Activated T-helper 17 cell treated with anti-CD3 and anti-CD28 coated beads, Interleukin-2, amount 50 U/mL, for 72 hours (primary cell): ENCODE data around the gene AKT2. TPM values are rescaled to one million over a fixed set of nuclear protein-coding genes. Genes with fewer than 3 reads are reported as not detected.

ENCODE experiments used
- ATAC-seq: fragments of 150-1000 bp; cut with Tn5 transposase; replicated peaks from 2 replicates; pipeline ENCODE4 v1.10.0; 2021; ENCODE audit warnings: mild to moderate bottlenecking, moderate library complexity
- H3K27ac Mint-ChIP-seq: one replicate; pipeline ENCODE4 v1.8.0; 2022; ENCODE audit warnings: mixed read lengths
- H3K27me3 Mint-ChIP-seq: one replicate; pipeline ENCODE4 v1.8.0; 2022; ENCODE audit warnings: mixed read lengths
- H3K36me3 Mint-ChIP-seq: one replicate; pipeline ENCODE4 v1.8.0; 2022; ENCODE audit warnings: low read depth, mild to moderate bottlenecking, mixed read lengths
- H3K4me1 Mint-ChIP-seq: one replicate; pipeline ENCODE4 v1.8.0; 2022; ENCODE audit warnings: mixed read lengths
- H3K4me3 Mint-ChIP-seq: one replicate; pipeline ENCODE4 v1.8.0; 2022; ENCODE audit warnings: mild to moderate bottlenecking, mixed read lengths
- H3K9me3 Mint-ChIP-seq: one replicate; pipeline ENCODE4 v1.8.0; 2022; ENCODE audit warnings: mixed read lengths
- total RNA-seq, 2 donors: library from RNA; stranded (reverse); gene quantifications; one replicate each; pipeline ENCODE4 v1.2.3, GENCODE V29; 2022

AKT2 gene
- total RNA-seq, 2 donors from 2014 or later: 123 to 163 TPM

DNA sequence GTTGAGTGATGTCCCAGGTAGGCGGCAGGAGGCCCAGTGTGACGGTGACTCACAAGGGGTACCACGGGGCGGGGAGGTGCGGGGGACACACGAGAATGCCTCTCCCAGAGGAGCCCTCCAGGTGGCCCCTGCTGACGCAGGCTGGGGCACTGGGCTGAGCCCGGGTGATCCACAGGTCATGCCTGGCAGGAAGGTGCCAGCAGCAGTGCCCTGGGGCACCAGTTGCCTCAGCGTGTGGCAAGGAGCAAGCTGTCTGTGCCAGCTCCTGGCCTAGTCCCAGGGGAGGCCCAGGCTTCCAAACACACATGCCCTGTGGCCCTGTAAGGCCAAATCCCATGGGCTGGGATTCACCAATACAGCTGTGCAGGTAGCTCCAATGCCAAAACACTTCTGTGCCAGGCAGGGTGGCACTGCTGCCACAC lies 28.0 kb downstream of the AKT2 start:
- Mint-ChIP-seq H3K4me3 (no peak overlapping the region), H3K27me3 (no peaks in the 10 kb centered on the region), H3K27ac (peak overlapping the region; percentile 13), H3K4me1 (peaks cover 16% of the 10 kb centered on the region), H3K9me3 (no peaks in the 10 kb centered on the region), H3K36me3 (peaks cover 57% of the 10 kb centered on the region)
- no peak for ATAC-seq

DNA sequence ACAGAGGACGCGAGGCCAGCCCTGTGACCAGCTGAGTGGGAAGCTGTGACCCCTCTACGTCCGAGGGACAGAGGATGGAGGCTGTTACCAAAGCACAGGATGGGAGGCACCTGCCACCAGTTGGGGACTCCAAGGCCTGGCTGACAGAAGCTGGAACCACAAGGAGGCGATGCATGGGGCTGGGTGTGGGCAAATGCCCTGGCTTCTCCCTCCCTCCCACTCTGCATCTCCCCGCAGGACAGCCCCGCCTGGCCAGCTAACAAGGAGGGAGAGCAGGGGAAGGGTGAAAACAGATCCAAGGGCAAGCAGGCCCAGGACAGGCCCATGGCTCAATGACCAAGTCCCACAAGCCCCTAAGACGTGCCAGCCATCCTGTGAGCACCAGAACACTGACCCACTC lies 28.6 kb downstream of the AKT2 start:
- Mint-ChIP-seq H3K27ac (no peak overlapping the region), H3K36me3 (peaks cover 57% of the 10 kb centered on the region), H3K9me3 (no peaks in the 10 kb centered on the region), H3K4me3 (no peak overlapping the region), H3K4me1 (peaks cover 14% of the 10 kb centered on the region), H3K27me3 (no peaks in the 10 kb centered on the region)
- no peak for ATAC-seq

DNA sequence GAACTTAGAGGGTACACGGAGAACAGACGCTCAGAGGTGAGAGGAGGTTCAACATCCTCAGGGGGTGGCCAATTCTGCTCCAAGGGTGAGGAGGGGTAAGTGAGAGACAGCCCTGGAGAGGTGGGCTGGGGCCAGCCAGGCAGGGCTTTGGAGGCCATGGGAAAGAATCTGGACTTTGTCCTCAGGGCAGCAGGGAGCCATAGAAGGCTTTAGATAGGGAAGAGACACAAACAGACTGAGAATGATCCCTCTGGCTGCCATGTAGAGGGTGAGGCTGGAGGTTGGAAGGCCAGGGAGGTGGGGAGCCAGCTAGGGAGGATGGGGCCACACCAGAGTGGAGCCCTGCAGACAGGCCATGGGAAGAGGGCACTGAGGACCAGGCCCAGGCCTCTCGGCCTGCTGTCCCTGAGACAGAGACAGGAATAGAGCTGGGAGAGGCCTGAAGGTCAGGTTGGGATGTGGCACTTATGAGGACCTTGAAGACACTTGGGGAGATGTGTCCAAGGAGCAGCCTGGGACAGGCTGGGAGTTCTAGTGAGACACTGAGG lies 29.5 kb downstream of the AKT2 start:
- Mint-ChIP-seq H3K4me1 (peaks cover 12% of the 10 kb centered on the region), H3K4me3 (no peak overlapping the region), H3K27me3 (no peaks in the 10 kb centered on the region), H3K9me3 (no peaks in the 10 kb centered on the region), H3K36me3 (peaks cover 60% of the 10 kb centered on the region), H3K27ac (peak overlapping the region; percentile 48)
- ATAC-seq: no peak

DNA sequence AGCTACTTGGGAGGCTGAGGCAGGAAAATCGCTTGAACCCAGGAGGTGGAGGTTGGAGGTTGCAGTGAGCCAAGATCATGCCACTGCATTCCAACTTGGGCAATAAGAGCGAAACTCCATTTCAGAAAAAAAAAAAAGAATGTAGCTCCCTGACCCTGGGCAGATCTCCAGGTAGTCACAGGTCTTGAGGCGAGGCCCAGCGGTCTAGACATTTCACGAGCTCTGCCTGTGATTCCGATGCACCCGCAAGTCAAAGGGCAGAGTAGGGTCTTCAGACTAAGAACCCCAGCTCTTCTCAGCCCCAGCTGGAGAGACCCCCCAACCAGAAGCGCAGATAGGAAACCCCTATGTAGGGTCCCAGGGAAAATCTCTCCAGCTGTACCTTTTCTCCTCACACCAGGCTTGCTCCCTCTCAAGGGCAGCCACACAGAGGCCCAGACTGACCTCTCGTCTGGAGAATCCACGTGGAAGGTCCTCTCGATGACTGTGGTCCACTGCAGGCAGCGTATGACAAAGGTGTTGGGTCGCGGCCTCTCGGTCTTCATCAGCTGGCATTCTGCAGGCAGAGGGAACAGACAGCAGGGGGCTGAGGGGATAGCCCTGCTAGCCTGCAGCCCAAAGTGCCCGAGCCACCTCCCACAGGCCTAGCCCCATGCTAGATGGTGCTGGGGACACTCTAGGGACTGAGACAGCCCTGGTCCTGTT lies 30.3 kb downstream of the AKT2 start:
- H3K27ac Mint-ChIP-seq: no peak overlapping the region
- no peaks in the 10 kb centered on the region for H3K9me3 Mint-ChIP-seq
- no peaks in the 10 kb centered on the region for H3K27me3 Mint-ChIP-seq
- peaks cover 68% of the 10 kb centered on the region for H3K36me3 Mint-ChIP-seq
- ATAC-seq: no peak
- H3K4me3 Mint-ChIP-seq: no peak overlapping the region
- peaks cover 12% of the 10 kb centered on the region for H3K4me1 Mint-ChIP-seq

- no peaks in the 10 kb centered on the region for H3K27me3 Mint-ChIP-seq
- ATAC-seq: no peak
- H3K4me1 Mint-ChIP-seq: peaks cover 16% of the 10 kb centered on the region
- H3K9me3 Mint-ChIP-seq: no peaks in the 10 kb centered on the region
- H3K27ac Mint-ChIP-seq: no peak overlapping the region
- peaks cover 73% of the 10 kb centered on the region for H3K36me3 Mint-ChIP-seq
- H3K4me3 Mint-ChIP-seq: no peak overlapping the region
These were observed 31.5 kb downstream of the AKT2 start for GRCh38 chr19:40253611-40254092.

DNA sequence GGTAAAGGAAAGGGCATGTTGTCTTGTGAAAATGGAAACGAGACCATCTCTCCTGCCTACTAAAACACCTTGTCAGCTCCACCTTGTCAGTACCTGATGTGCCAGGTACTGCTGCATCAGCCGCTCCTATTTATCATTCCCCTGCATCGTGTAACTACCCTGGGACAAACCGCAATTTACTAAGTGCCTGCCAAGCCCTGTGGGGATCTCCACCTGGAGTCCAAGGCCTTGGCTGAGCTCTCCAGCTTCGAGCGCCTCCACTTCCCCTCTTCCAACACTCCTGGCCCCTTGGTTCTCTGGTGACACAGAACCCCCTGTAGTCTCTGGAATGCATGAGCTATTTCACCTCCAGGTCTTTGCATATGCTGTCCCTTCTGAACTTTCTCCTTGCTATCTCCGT lies 32.8 kb downstream of the AKT2 start:
- Mint-ChIP-seq H3K9me3 (no peaks in the 10 kb centered on the region), H3K36me3 (peaks cover 79% of the 10 kb centered on the region)
- no peak for ATAC-seq

GRCh38 chr19:40251991-40252390 lies 33.2 kb downstream of the AKT2 start:
- Mint-ChIP-seq H3K27me3 (no peaks in the 10 kb centered on the region), H3K27ac (no peak overlapping the region), H3K9me3 (no peaks in the 10 kb centered on the region), H3K4me3 (no peak overlapping the region), H3K36me3 (peaks cover 78% of the 10 kb centered on the region), H3K4me1 (peaks cover 11% of the 10 kb centered on the region)
- ATAC-seq: no peak

More for the DNA sequence above, 32.8 kb downstream of the AKT2 start:
- Mint-ChIP-seq H3K4me1 (peaks cover 12% of the 10 kb centered on the region), H3K27ac (no peak overlapping the region), H3K4me3 (no peak overlapping the region), H3K27me3 (no peaks in the 10 kb centered on the region)

DNA sequence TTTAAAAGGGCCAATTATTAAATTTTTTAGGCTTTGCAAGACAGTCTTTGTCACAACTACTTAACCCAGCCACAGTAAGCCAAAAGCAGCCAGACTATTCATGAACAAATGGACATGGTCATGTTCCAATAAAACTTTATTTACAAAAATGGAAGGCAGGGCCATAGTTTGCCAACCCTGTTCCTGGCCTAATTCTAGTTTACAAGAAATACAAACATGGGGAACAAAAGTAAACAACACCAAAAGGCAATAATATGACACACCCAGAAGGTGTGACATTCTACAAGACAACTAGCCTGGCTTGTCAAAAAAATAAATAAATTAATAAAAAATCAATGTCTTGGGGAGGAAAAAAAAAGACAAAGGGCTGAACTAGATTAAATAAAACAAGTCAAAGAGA lies 33.9 kb downstream of the AKT2 start:
- H3K9me3 Mint-ChIP-seq: no peaks in the 10 kb centered on the region

GRCh38 chr19:40249781-40250180 lies 35.4 kb downstream of the AKT2 start:
- no peak for ATAC-seq
- H3K27ac Mint-ChIP-seq: no peak overlapping the region

More for the DNA sequence above, 33.9 kb downstream of the AKT2 start:
- Mint-ChIP-seq H3K4me3 (no peak overlapping the region), H3K27ac (no peak overlapping the region), H3K27me3 (no peaks in the 10 kb centered on the region), H3K36me3 (peaks cover 76% of the 10 kb centered on the region), H3K4me1 (peaks cover 11% of the 10 kb centered on the region)
- no peak for ATAC-seq

DNA sequence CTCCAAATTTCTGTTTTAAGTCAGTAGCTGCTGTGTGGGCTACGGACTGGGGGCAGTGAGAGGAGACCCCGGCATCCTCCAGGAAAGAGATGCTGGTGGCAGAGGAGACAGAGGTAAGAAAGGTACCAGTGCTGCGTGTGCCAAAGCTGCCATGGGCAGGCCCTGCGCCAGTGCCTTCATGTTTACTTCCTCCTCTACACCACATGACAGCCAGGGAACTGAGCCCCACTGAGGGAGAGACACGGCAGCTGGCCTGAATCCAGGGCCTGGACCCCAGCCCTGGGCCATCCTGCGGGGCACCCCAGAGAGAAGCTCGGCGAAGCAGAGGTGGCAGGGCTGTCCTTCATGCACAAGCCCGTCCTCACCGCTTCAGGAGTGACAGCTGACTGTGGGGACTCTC lies 35.9 kb downstream of the AKT2 start:
- H3K36me3 Mint-ChIP-seq: peaks cover 60% of the 10 kb centered on the region
- H3K9me3 Mint-ChIP-seq: no peaks in the 10 kb centered on the region
- no peaks in the 10 kb centered on the region for H3K27me3 Mint-ChIP-seq
- no peak overlapping the region for H3K4me3 Mint-ChIP-seq
- H3K27ac Mint-ChIP-seq: no peak overlapping the region
- peaks cover 4% of the 10 kb centered on the region for H3K4me1 Mint-ChIP-seq
- no peak for ATAC-seq

More at GRCh38 chr19:40249781-40250180, 35.4 kb downstream of the AKT2 start:
- H3K36me3 Mint-ChIP-seq: peaks cover 61% of the 10 kb centered on the region
- no peaks in the 10 kb centered on the region for H3K27me3 Mint-ChIP-seq
- H3K4me3 Mint-ChIP-seq: no peak overlapping the region
- peaks cover 4% of the 10 kb centered on the region for H3K4me1 Mint-ChIP-seq
- no peaks in the 10 kb centered on the region for H3K9me3 Mint-ChIP-seq

DNA sequence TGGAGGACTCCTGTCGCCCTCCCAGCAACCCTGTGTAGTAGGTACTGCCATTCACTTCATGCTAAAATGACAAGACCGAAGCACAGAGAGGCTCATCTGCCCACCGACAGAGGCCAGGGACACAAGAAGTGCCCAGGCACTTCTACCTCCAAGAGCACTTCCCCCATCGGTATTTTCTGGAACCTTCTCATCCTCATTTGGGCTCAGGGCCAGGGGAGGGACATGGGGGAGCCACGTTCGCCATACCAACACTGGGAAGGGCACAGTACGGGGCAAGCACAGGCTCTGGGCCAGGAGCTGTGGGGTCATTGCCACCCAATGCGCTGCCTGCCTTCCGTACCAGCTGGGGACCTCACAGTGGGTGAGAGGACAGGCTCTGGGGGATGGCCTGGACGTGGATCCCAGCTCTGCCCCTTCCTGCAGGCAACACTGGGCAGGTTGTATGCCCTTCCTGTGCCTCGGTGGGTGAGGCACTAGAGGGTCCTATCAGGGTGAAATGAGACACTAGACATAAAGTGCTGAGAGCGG lies 37.3 kb downstream of the AKT2 start:
- peaks cover 4% of the 10 kb centered on the region for H3K4me1 Mint-ChIP-seq
- no peak for ATAC-seq
- H3K27ac Mint-ChIP-seq: no peak overlapping the region
- H3K4me3 Mint-ChIP-seq: no peak overlapping the region
- peaks cover 55% of the 10 kb centered on the region for H3K36me3 Mint-ChIP-seq
- H3K9me3 Mint-ChIP-seq: no peaks in the 10 kb centered on the region
- H3K27me3 Mint-ChIP-seq: no peaks in the 10 kb centered on the region

- H3K27ac Mint-ChIP-seq: no peak overlapping the region
- H3K4me1 Mint-ChIP-seq: peaks cover 4% of the 10 kb centered on the region
- ATAC-seq: no peak
- H3K9me3 Mint-ChIP-seq: no peaks in the 10 kb centered on the region
- H3K4me3 Mint-ChIP-seq: no peak overlapping the region
- H3K27me3 Mint-ChIP-seq: no peaks in the 10 kb centered on the region
- H3K36me3 Mint-ChIP-seq: peaks cover 55% of the 10 kb centered on the region
These were observed 38.0 kb downstream of the AKT2 start for GRCh38 chr19:40247178-40247577.

- H3K27me3 Mint-ChIP-seq: no peaks in the 10 kb centered on the region
- no peaks in the 10 kb centered on the region for H3K9me3 Mint-ChIP-seq
- no peak for ATAC-seq
- H3K36me3 Mint-ChIP-seq: peaks cover 55% of the 10 kb centered on the region
- no peak overlapping the region for H3K4me3 Mint-ChIP-seq
- H3K4me1 Mint-ChIP-seq: peaks cover 4% of the 10 kb centered on the region
- peak overlapping the region; percentile 31 for H3K27ac Mint-ChIP-seq
These were observed 38.7 kb downstream of the AKT2 start for GRCh38 chr19:40246292-40247073.

- peaks cover 56% of the 10 kb centered on the region for H3K36me3 Mint-ChIP-seq
- H3K4me1 Mint-ChIP-seq: peaks cover 4% of the 10 kb centered on the region
- H3K9me3 Mint-ChIP-seq: no peaks in the 10 kb centered on the region
- H3K27me3 Mint-ChIP-seq: no peaks in the 10 kb centered on the region
- no peak overlapping the region for H3K4me3 Mint-ChIP-seq
- H3K27ac Mint-ChIP-seq: no peak overlapping the region
- ATAC-seq: no peak
These were observed 39.5 kb downstream of the AKT2 start for GRCh38 chr19:40245506-40246128.
